DOHH2 (cell line): ENCODE data around the gene TRIML2.

Source experiments
- H3F3A ChIP-seq: fragments of 200-600 bp; sonication (generic), shearing (Covaris generic); 2 replicates; pipeline ENCODE4 v1.6.0; 2016; ENCODE audit warnings: antibody characterized with exemption, mild to moderate bottlenecking; ENCODE audit not compliant: control insufficient read depth, insufficient read depth
- H3K27ac ChIP-seq: fragments of 200-600 bp; sonication (generic); 2 replicates; pipeline ENCODE4 v1.5.1; 2014; ENCODE audit warnings: low read depth, mild to moderate bottlenecking, low read length, moderate library complexity
- H3K27me3 ChIP-seq: fragments of 200-600 bp; sonication (generic); 2 replicates; pipeline ENCODE4 v1.6.1; 2014; ENCODE audit warnings: mild to moderate bottlenecking, low read length, mixed read lengths; ENCODE audit not compliant: control insufficient read depth
- H3K36me3 ChIP-seq: fragments of 200-600 bp; sonication (generic); 2 replicates; pipeline ENCODE4 v1.6.1; 2014; ENCODE audit warnings: mild to moderate bottlenecking, low read length, moderate library complexity, mixed read lengths; ENCODE audit not compliant: control insufficient read depth
- H3K4me1 ChIP-seq: fragments of 200-600 bp; sonication (generic); 2 replicates; pipeline ENCODE4 v1.6.1; 2014; ENCODE audit warnings: mild to moderate bottlenecking, low read length, mixed read lengths; ENCODE audit not compliant: control insufficient read depth
- H3K4me2 ChIP-seq: fragments of 200-600 bp; sonication (generic); 2 replicates; pipeline ENCODE4 v1.6.0; 2014; ENCODE audit warnings: mild to moderate bottlenecking, low read length, moderate library complexity
- H3K4me3 ChIP-seq: fragments of 200-600 bp; sonication (generic); 2 replicates; pipeline ENCODE4 v1.5.1; 2014; ENCODE audit warnings: mild to moderate bottlenecking, low read length, mixed read lengths
- H3K79me2 ChIP-seq: fragments of 200-600 bp; sonication (generic); 2 replicates; pipeline ENCODE4 v1.6.1; 2014; ENCODE audit warnings: mild to moderate bottlenecking, low read length, mixed read lengths; ENCODE audit not compliant: control insufficient read depth
- H3K9me2 ChIP-seq: fragments of 200-600 bp; sonication (generic); replicated peaks from 2 replicates; pipeline ENCODE4 v1.6.1; 2014; ENCODE audit warnings: mild to moderate bottlenecking, low read length, mixed read lengths; ENCODE audit not compliant: control insufficient read depth
- H3K9me3 ChIP-seq: fragments of 200-600 bp; sonication (generic); 2 replicates; pipeline ENCODE4 v1.6.1; 2014; ENCODE audit warnings: antibody characterized with exemption, low read length, mixed read lengths; ENCODE audit not compliant: control insufficient read depth, insufficient read depth
- H4K20me1 ChIP-seq: fragments of 200-600 bp; sonication (generic); 2 replicates; pipeline ENCODE4 v1.6.0; 2014; ENCODE audit warnings: low read depth, mild to moderate bottlenecking, antibody characterized with exemption, low read length, moderate library complexity; ENCODE audit not compliant: control insufficient read depth, insufficient read depth
- CTCF ChIP-seq: fragments of 200-600 bp; sonication (generic); IDR thresholded peaks from one replicate; pipeline ENCODE4 v1.5.1; 2014; ENCODE audit warnings: antibody characterized with exemption, mild to moderate bottlenecking, low read depth, low read length; ENCODE audit not compliant: poor library complexity, severe bottlenecking
- EZH2phosphoT487 ChIP-seq: fragments of 200-600 bp; sonication (generic); IDR thresholded peaks from 2 replicates; pipeline ENCODE4 v1.6.1; 2017; ENCODE audit warnings: borderline replicate concordance, mild to moderate bottlenecking, antibody characterized with exemption, low read length, moderate library complexity, mixed read lengths

Gene TRIML2

GRCh38 chr4:188139141-188139540 is 29.7 kb upstream of the TRIML2 start, which contains the start of gene TRIML1:
Gene TRIML1 (plus strand): TSS chr4:188139441. CDS start chr4:188139559, 118 bp downstream.
- Histone ChIP-seq H3K4me1 (no peaks in the 10 kb centered on the region), H3K4me2 (no peak within 1 kb of the TSS), H3K27me3 (no peaks in the 10 kb centered on the region), H3K9me3 (0 out of 2 replicates have a peak, but pooled peaks cover 4% of the 10 kb centered on the region), H3K36me3 (no peaks in the 10 kb centered on the region), H4K20me1 (no peaks in the 10 kb centered on the region), H3F3A (no peaks in the 10 kb centered on the region), H3K27ac (no peak within 1 kb of the TSS), H3K4me3 (no peak within 1 kb of the TSS), H3K9me2 (no peaks in the 10 kb centered on the region), H3K79me2 (no peaks in the 10 kb centered on the region)
- TF ChIP-seq CTCF (no peak), EZH2phosphoT487 (no peak)

GRCh38 chr4:188138227-188138626 is 28.8 kb upstream of the TRIML2 start:
- Histone ChIP-seq H3K27ac (no peak overlapping the region), H3K79me2 (no peaks in the 10 kb centered on the region), H3F3A (no peaks in the 10 kb centered on the region), H3K4me2 (no peak overlapping the region), H3K9me2 (no peaks in the 10 kb centered on the region), H3K4me1 (no peaks in the 10 kb centered on the region), H3K27me3 (no peaks in the 10 kb centered on the region), H3K36me3 (no peaks in the 10 kb centered on the region), H4K20me1 (no peaks in the 10 kb centered on the region), H3K4me3 (no peak overlapping the region), H3K9me3 (no peaks in the 10 kb centered on the region)
- TF ChIP-seq CTCF (no peak), EZH2phosphoT487 (no peak)

GRCh38 chr4:188132232-188132631 is 22.8 kb upstream of the TRIML2 start:
- Histone ChIP-seq H3F3A (no peaks in the 10 kb centered on the region), H3K79me2 (no peaks in the 10 kb centered on the region), H4K20me1 (no peaks in the 10 kb centered on the region), H3K27ac (no peak overlapping the region), H3K36me3 (no peaks in the 10 kb centered on the region), H3K27me3 (no peaks in the 10 kb centered on the region), H3K4me2 (no peak overlapping the region), H3K9me2 (no peaks in the 10 kb centered on the region), H3K4me1 (no peaks in the 10 kb centered on the region), H3K9me3 (peaks cover 4% of the 10 kb centered on the region; the same call in 1 of the 2 replicates), H3K4me3 (no peak overlapping the region)
- no peak for TF ChIP-seq CTCF
- no peak for TF ChIP-seq EZH2phosphoT487

GRCh38 chr4:188130355-188130754 is 21.0 kb upstream of the TRIML2 start:
- Histone ChIP-seq H3K9me2 (no peaks in the 10 kb centered on the region), H3K9me3 (peaks cover 4% of the 10 kb centered on the region; the same call in 1 of the 2 replicates), H3K4me2 (no peak overlapping the region), H3K4me1 (no peaks in the 10 kb centered on the region), H3K79me2 (no peaks in the 10 kb centered on the region), H3F3A (no peaks in the 10 kb centered on the region), H3K36me3 (no peaks in the 10 kb centered on the region), H4K20me1 (no peaks in the 10 kb centered on the region), H3K27ac (no peak overlapping the region), H3K4me3 (no peak overlapping the region), H3K27me3 (no peaks in the 10 kb centered on the region)
- TF ChIP-seq EZH2phosphoT487 (no peak), CTCF (no peak)
